IMR-90 (cell line): ENCODE results near the gene TMEM209. TPM values are rescaled to one million over a fixed set of nuclear protein-coding genes. Genes with fewer than 3 reads are reported as not detected.

Experiments
- ATAC-seq: fragments of 200-7000 bp; cut with Tn5 transposase; 2 replicates; pipeline ENCODE4 v1.9.1; 2020; ENCODE audit warnings: low read depth, mild to moderate bottlenecking, moderate library complexity
- BruUV-seq: library from RNA; stranded (reverse); fragments of 400-500 nt; replicated peaks from 2 replicates; lab custom pipeline; 2021; lab: Mats Ljungman, UMichigan
- CTCF ChIA-PET: fragments of 300-600 bp; formaldehyde crosslinking; extraction: SDS; loops from one replicate; lab custom pipeline; 2021; ENCODE audit warnings: antibody characterized with exemption; lab: Yijun Ruan, JAX
- POLR2A ChIA-PET: fragments of 300-600 bp; sonication (Branson Sonifier 250); formaldehyde crosslinking; loops from one replicate; lab custom pipeline; 2022; ENCODE audit warnings: antibody characterized with exemption; ENCODE audit not compliant: unreplicated experiment; lab: Charles Lee
- DNase-seq: peaks from one replicate; pipeline ENCODE4 v3.0.0; 2013
- H2AFZ ChIP-seq: replicated peaks from 2 replicates; pipeline ENCODE3; 2013; ENCODE audit warnings: low read length, mild to moderate bottlenecking; ENCODE audit not compliant: poor library complexity
- H2AK5ac ChIP-seq: 2 replicates; pipeline ENCODE4 v1.6.1; 2013; ENCODE audit warnings: low read depth, low read length, inconsistent platforms
- H2AK9ac ChIP-seq: replicated peaks from 2 replicates; pipeline ENCODE3; 2013; ENCODE audit warnings: mild to moderate bottlenecking, low read depth, low read length, moderate library complexity; ENCODE audit not compliant: poor library complexity
- H2BK120ac ChIP-seq: 2 replicates; pipeline ENCODE4 v1.6.1; 2013; ENCODE audit warnings: low read depth, low read length, inconsistent platforms
- H2BK15ac ChIP-seq: 3 replicates; pipeline ENCODE4 v1.6.1; 2013; ENCODE audit warnings: low read depth, low read length, inconsistent platforms
- H2BK20ac ChIP-seq: 2 replicates; pipeline ENCODE4 v1.6.1; 2013; ENCODE audit warnings: low read depth, mild to moderate bottlenecking, inconsistent platforms, low read length, moderate library complexity
- H2BK5ac ChIP-seq: 2 replicates; pipeline ENCODE4 v1.6.1; 2013; ENCODE audit warnings: mild to moderate bottlenecking, low read depth, low read length, inconsistent platforms; ENCODE audit not compliant: poor library complexity, severe bottlenecking
- H3K14ac ChIP-seq: replicated peaks from 2 replicates; pipeline ENCODE4 v1.6.1; 2013; ENCODE audit warnings: low read depth, low read length, inconsistent platforms
- H3K18ac ChIP-seq: 2 replicates; pipeline ENCODE4 v1.6.1; 2013; ENCODE audit warnings: low read depth, low read length, control low read depth
- H3K23ac ChIP-seq: 2 replicates; pipeline ENCODE4 v1.6.1; 2013; ENCODE audit warnings: low read depth, low read length, inconsistent platforms
- H3K27ac ChIP-seq: 2 replicates; pipeline ENCODE4 v1.5.1; 2013; ENCODE audit warnings: mild to moderate bottlenecking, control low read depth, low read length; ENCODE audit not compliant: insufficient read depth
- H3K27me3 ChIP-seq: 2 replicates; pipeline ENCODE4 v1.6.1; 2013; ENCODE audit warnings: low read length; ENCODE audit not compliant: control insufficient read depth, insufficient read depth
- H3K36me3 ChIP-seq: 2 replicates; pipeline ENCODE4 v1.6.1; 2013; ENCODE audit warnings: low read length, mixed read lengths; ENCODE audit not compliant: control insufficient read depth, insufficient read depth
- H3K4ac ChIP-seq: 2 replicates; pipeline ENCODE4 v1.6.1; 2013; ENCODE audit warnings: low read depth, low read length, inconsistent platforms
- H3K4me1 ChIP-seq: 2 replicates; pipeline ENCODE4 v1.6.1; 2013; ENCODE audit warnings: low read length, mixed read lengths; ENCODE audit not compliant: control insufficient read depth, insufficient read depth
- H3K4me2 ChIP-seq: 2 replicates; pipeline ENCODE4 v1.6.1; 2013; ENCODE audit warnings: low read depth, mild to moderate bottlenecking, control low read depth, low read length, moderate library complexity
- H3K4me3 ChIP-seq: 2 replicates; pipeline ENCODE4 v1.5.1; 2013; ENCODE audit warnings: low read depth, mild to moderate bottlenecking, control low read depth, low read length, moderate library complexity; ENCODE audit not compliant: insufficient read depth
- H3K56ac ChIP-seq: 2 replicates; pipeline ENCODE4 v1.6.1; 2013; ENCODE audit warnings: low read length, inconsistent platforms; ENCODE audit not compliant: insufficient read depth; ENCODE audit errors: extremely low read depth
- H3K79me1 ChIP-seq, 2 experiments: 2 replicates each; pipeline ENCODE4 v1.6.1; 2013; ENCODE audit warnings: low read length in 2 of 2, inconsistent platforms in 1 of 2, low read depth in 1 of 2
- H3K9ac ChIP-seq: 2 replicates; pipeline ENCODE4 v1.6.1; 2013; ENCODE audit warnings: low read depth, low read length, control low read depth
- H3K9me1 ChIP-seq: 2 replicates; pipeline ENCODE4 v1.6.1; 2013; ENCODE audit warnings: low read length, inconsistent platforms; ENCODE audit not compliant: insufficient read depth
- H3K9me3 ChIP-seq: 2 replicates; pipeline ENCODE4 v1.6.1; 2013; ENCODE audit warnings: low read length; ENCODE audit not compliant: control insufficient read depth, insufficient read depth
- H4K20me1 ChIP-seq: 2 replicates; pipeline ENCODE4 v1.6.1; 2013; ENCODE audit warnings: low read length, inconsistent platforms; ENCODE audit not compliant: insufficient read depth
- H4K5ac ChIP-seq: 2 replicates; pipeline ENCODE4 v1.6.1; 2013; ENCODE audit warnings: mild to moderate bottlenecking, low read depth, low read length, control low read depth
- H4K8ac ChIP-seq, 2 experiments: 2 replicates each; pipeline ENCODE4 v1.6.1; 2013; ENCODE audit warnings: low read depth in 2 of 2, low read length in 2 of 2, control low read depth in 1 of 2, inconsistent platforms in 1 of 2
- H4K91ac ChIP-seq: 2 replicates; pipeline ENCODE4 v1.6.1; 2013; ENCODE audit warnings: low read depth, low read length, inconsistent platforms; ENCODE audit not compliant: insufficient read depth
- CEBPB ChIP-seq: IDR thresholded peaks from 2 replicates; pipeline ENCODE4 v1.6.1; 2012; ENCODE audit warnings: low read depth, low read length, improper control_type of control experiment
- CHD1 ChIP-seq: IDR thresholded peaks from 2 replicates; pipeline ENCODE4 v1.6.1; 2012; ENCODE audit warnings: low read depth, low read length, improper control_type of control experiment
- CTCF ChIP-seq: conservative IDR thresholded peaks from 2 replicates; pipeline ENCODE4 v1.5.1; 2012; ENCODE audit warnings: mild to moderate bottlenecking, low read depth, low read length, improper control_type of control experiment
- ELK1 ChIP-seq: fragments of 150-350 bp; IDR thresholded peaks from 2 replicates; pipeline ENCODE4 v1.6.1; 2016; ENCODE audit warnings: low read depth, mild to moderate bottlenecking, low read length, moderate library complexity, borderline replicate concordance
- MAZ ChIP-seq: IDR thresholded peaks from 2 replicates; pipeline ENCODE4 v1.6.1; 2012; ENCODE audit warnings: low read depth, mild to moderate bottlenecking, low read length, improper control_type of control experiment, moderate library complexity, borderline replicate concordance
- MXI1 ChIP-seq: IDR thresholded peaks from 2 replicates; pipeline ENCODE4 v1.6.1; 2012; ENCODE audit warnings: low read depth, mild to moderate bottlenecking, low read length, moderate library complexity, borderline replicate concordance
- RAD21 ChIP-seq: IDR thresholded peaks from 2 replicates; pipeline ENCODE4 v1.6.1; 2012; ENCODE audit warnings: low read length, improper control_type of control experiment
- RCOR1 ChIP-seq: IDR thresholded peaks from 2 replicates; pipeline ENCODE4 v1.6.1; 2012; ENCODE audit warnings: mild to moderate bottlenecking, low read length, improper control_type of control experiment; ENCODE audit not compliant: insufficient replicate concordance
- SMC3 ChIP-seq: fragments of 150-350 bp; IDR thresholded peaks from 2 replicates; pipeline ENCODE4 v1.6.1; 2016; ENCODE audit warnings: low read depth, mild to moderate bottlenecking, antibody characterized with exemption, low read length, moderate library complexity
- USF2 ChIP-seq: fragments of 150-350 bp; IDR thresholded peaks from 2 replicates; pipeline ENCODE4 v1.6.1; 2017; ENCODE audit warnings: mild to moderate bottlenecking, antibody characterized with exemption, low read length, low read depth
- WGBS, 2 experiments: methylation state at CpG; one replicate each; pipeline versions ENCODE4 v1.1.5 to v1.1.7; 2013; ENCODE audit warnings: missing lambda C conversion rate in 2 of 2; ENCODE audit not compliant: insufficient read length in 1 of 2; ENCODE audit errors: extremely low coverage in 2 of 2; 5-methylcytosine and 5-hydroxymethylcytosine counted together
- dilution Hi-C: fragments of 300-500 bp; cut with HindIII; formaldehyde crosslinking; loops from one replicate; pipeline ENCODE4 v1.14.3; 2018; ENCODE audit warnings: low sequenced_read_pairs; ENCODE audit not compliant: unreplicated experiment
- in situ Hi-C: fragments of 300-500 bp; cut with MboI; formaldehyde crosslinking; loops from 3 replicates; pipeline ENCODE4 v1.14.3; 2019; ENCODE audit warnings: low sequenced_read_pairs, inconsistent platforms, mixed read lengths
- intact Hi-C: fragments of 100-400 bp; cut with micrococcal nuclease; formaldehyde crosslinking; loops from 2 replicates; pipeline ENCODE4 v1.10.0; 2022
- polyA plus RNA-seq, 3 experiments: library from polyadenylated mRNA; depleted of rRNA; stranded (reverse); fragments of >200 nt; gene quantifications; 2 replicates each; pipeline ENCODE4 v1.2.3, GENCODE V29; 2012; ENCODE audit warnings: low replicate concordance in 1 of 3
- total RNA-seq: library from RNA; depleted of rRNA; stranded (reverse); fragments of >200 nt; gene quantifications from 2 replicates; pipeline ENCODE4 v1.2.3, GENCODE V29; 2012

TMEM209 gene
- total and polyA plus RNA-seq, 2 of the 4 experiments (the other 2 are of a cell fraction): 8.0 to 11.3 TPM

GRCh38 chr7:130178251-130178650 lies 27.0 kb downstream of the TMEM209 start:
- Histone ChIP-seq H3K18ac (no peak overlapping the region), H3K9ac (no peak overlapping the region), H3K14ac (no peak overlapping the region), H3K4me1 (no peaks in the 10 kb centered on the region), H2AFZ (no peak overlapping the region), H3K9me1 (no peaks in the 10 kb centered on the region), H3K27ac (no peak overlapping the region), H3K79me1 (0 out of 4 replicates have a peak, but pooled peaks cover 0 to 11% of the 10 kb centered on the region in 2 experiments), H3K27me3 (no peaks in the 10 kb centered on the region), H2BK5ac (no peak overlapping the region), H2BK20ac (no peak overlapping the region), H2AK9ac (no peak overlapping the region), H4K91ac (no peak overlapping the region), H3K23ac (no peak overlapping the region), H3K56ac (no peak overlapping the region), H4K8ac (no peak overlapping the region), H4K20me1 (no peaks in the 10 kb centered on the region), H2BK15ac (no peak overlapping the region), H3K36me3 (peaks cover 7% of the 10 kb centered on the region), H3K4me3 (no peak overlapping the region), H3K4ac (no peak overlapping the region), H2AK5ac (no peak overlapping the region), H2BK120ac (no peak overlapping the region), H3K9me3 (no peaks in the 10 kb centered on the region), H4K5ac (no peak overlapping the region), H3K4me2 (no peak overlapping the region)
- ATAC-seq (no peak), DNase-seq (no peak)
- no TSS peak for BruUV-seq
- WGBS, 2 experiments: no CpG with 5 or more reads among the region's 4 CpGs
- in situ Hi-C loops (no loop called here), intact Hi-C loops (no loop called here), dilution Hi-C loops (no loop called here)
- ChIA-PET POLR2A (no interaction called here), CTCF (no interaction called here)
- TF ChIP-seq USF2: no peak
- no peak for TF ChIP-seq RAD21
- no peak for TF ChIP-seq MXI1
- TF ChIP-seq SMC3: no peak
- no peak for TF ChIP-seq MAZ
- TF ChIP-seq CTCF: no peak
- no peak for TF ChIP-seq ELK1
- TF ChIP-seq RCOR1: no peak
- no peak for TF ChIP-seq CEBPB
- TF ChIP-seq CHD1: no peak
